HG02678 (cell line): ENCODE data around the gene ZNF502.
"Not testable (repeated sequence)": the region's sequence is repeated elsewhere in the genome, so short reads cannot be mapped to it uniquely, and the experiment has no call there.

ENCODE experiments used
- ATAC-seq: cut with Tn5 transposase; IDR thresholded peaks from one replicate; pipeline ENCODE4 v1.9.1; 2021; ENCODE audit warnings: mild to moderate bottlenecking, moderate library complexity; ENCODE audit not compliant: unreplicated experiment

The ZNF502 gene

DNA sequence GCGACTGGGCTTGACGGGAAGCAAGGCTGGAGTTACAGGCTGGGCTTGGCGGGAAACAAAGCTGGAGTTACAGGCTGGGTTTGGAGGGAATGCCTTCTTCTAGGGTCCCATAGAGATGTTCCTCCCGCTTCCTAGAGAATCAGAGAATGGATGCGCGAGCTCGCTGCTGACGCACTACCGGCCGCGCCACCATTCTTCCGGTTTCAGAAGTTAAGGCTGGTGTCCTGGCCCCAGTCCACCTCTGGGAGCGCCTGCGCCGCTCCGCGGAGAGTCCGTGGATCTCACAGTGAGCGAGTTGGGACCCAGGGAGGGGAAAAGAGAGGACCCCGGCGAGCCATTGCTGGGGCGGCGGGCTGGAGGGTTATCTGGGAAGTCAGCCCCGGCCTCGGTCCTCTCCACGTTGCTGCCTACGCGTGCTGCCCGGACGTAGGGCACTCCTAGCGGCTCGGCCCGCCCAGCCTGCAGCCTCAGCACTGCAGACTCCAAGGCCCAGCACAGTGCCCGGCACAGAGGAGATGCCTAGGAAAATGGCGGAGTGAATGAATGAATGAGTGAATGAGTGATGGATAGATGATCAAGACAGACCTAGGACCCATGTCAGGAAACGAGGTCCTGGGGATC, at the start of gene ZNF502:
ZNF502 (plus strand) TSS at position 206 of the 621 bp plus-strand sequence. CDS start 7,602 bp downstream, outside the sequence.
- ATAC-seq: no peak

DNA sequence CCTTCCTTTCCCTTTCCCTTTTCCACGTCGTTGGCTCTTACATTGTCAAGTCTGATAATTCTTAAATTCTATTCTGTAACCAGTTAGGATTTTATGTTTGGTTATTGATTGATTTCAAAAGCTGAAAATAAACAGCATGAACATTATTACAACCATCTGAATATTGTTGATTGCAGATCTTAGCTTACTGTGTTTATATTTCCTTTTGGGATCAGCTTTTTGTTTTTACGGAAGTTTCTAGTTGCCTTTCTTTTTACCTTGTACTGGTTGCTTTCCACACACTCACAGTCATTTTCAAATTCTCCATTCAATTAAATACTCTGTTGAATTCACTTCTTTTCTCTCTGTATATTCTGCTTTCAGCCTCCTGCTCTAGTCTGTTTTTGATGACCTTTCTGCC, 47.3 kb upstream of the ZNF502 start:
- ATAC-seq: no peak

GRCh38 chr3:44666346-44666745, 46.1 kb upstream of the ZNF502 start:
- ATAC-seq: no peak

DNA sequence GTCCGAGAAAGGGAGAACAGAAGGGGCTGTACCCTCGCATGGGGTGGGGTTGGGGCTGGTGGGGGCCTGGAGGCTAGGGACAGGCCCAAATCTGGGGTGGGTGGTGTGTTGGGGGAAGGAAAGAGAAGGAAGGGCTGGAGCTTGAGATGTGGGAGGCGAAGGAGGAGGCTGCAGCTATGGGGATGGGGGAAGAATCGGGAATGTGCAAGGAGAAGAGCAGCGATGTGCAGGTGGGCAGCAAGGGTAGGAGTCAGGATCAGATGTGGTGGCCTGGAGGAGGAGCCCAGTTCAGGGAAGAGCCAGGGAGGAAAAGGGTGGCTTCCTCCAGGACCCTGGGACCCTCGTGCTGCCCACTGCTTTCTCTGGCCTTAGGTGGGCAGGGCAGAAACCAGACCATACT, 42.7 kb upstream of the ZNF502 start:
- no peak for ATAC-seq

DNA sequence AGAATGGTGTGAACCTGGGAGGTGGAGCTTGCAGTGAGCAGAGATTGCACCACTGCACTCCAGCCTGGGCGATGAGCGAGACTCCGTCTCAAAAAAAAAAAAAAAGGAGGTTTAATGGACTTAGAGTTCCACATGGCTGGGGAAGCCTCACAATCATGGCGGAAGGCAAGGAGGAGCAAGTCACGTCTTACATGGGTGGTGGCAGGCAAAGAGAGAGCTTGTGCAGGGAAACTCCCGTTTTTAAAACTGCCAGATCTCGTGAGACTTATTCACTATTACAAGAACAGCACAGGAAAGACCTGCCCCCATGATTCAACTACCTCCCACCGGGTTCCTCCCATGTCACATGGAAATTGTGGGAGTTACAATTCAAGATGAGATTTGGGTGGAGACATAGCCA, 39.0 kb upstream of the ZNF502 start:
- ATAC-seq: not testable (repeated sequence)

GRCh38 chr3:44674211-44674610, 38.2 kb upstream of the ZNF502 start:
- ATAC-seq: no peak

GRCh38 chr3:44678480-44679116, 33.9 kb upstream of the ZNF502 start:
- peak; percentile 72 for ATAC-seq

GRCh38 chr3:44680921-44681455, 31.5 kb upstream of the ZNF502 start:
- no peak for ATAC-seq

DNA sequence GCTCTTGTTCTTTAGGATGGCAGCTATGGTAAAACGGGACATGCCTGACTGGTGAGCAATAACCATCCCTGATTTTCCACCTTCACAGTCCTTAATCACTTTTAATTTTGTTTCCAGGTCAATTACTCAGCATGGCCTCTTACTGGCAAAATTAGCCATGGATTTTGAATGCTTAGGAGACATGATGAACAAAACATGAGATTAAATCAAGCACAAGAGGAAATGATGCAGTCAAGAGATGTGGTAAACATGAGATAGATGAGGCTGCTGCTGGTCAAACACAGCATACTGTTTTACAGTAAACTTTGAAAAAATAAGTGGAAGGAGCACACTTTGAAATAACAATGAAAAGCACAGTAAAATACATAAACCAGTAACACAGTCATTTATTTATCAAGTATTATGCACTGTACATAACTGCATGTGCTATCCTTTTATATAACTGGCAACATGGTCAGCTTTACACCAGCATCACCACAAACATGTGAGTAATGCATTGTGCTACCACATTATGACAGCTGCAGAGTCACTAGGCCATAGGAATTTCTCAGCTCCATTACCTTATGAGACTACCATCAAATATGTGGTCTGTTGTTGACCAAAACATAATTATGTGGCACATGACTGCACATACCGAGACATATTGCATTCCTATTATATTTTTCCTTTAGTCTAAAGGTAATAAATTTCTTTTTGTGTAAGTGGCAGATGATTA, 30.1 kb upstream of the ZNF502 start:
- no peak for ATAC-seq

DNA sequence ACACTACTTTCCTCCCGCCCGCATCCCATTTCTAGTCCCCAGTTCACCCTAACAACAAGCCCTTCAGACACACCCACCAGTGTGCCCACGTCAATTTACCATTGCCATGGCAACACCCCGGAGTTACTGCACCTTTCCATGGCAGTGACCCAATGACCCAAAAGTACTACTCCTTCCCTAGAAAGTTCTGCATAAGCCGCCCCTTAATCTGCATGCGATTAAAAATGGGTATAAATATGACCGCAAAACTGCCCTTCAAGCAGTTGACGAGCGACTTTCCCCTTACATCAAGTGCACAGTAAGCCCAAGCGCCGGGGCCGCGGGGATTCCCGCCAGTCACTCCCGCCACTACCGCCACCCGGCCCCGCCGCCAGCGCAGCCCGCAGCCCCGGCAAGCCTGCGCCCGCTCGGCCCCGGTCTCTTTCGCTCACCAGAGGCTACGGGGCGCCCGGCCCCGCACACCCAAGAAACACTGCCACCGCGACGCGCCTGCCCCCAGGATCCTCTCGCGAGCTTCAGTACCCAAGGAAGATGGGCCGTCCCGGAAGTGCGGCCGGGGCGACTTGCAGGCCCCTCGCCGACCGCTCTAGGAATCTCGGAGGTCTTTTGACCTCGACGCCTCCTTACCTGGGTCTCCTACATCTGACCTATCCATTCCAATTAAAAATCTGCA, 27.2 kb upstream of the ZNF502 start:
- peak; percentile 67 for ATAC-seq

DNA sequence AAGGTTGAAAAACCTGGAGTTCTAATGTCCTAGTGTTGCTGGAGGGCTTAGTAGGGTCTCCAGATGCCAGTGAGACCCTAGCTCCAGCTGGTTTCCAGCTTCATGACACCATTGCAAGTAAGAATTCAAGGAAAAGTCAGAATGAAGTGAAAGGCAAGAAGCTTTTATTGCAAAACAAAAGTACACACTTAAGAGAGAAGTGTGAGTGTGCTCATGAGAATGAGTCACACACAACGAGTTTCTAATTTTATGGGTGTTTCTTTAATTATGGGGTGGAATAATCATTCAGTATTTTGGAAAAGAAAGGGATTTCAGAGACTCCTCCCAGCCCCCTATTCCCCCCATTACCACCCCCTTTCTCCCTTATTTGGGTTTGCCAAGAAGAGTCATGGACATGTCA, 24.6 kb upstream of the ZNF502 start:
- ATAC-seq: no peak

- ATAC-seq: no peak
These were observed 9.0 kb downstream of the ZNF502 start for GRCh38 chr3:44721231-44722102.

- no peak for ATAC-seq
These were observed 9.6 kb downstream of the ZNF502 start for GRCh38 chr3:44722103-44722401.

DNA sequence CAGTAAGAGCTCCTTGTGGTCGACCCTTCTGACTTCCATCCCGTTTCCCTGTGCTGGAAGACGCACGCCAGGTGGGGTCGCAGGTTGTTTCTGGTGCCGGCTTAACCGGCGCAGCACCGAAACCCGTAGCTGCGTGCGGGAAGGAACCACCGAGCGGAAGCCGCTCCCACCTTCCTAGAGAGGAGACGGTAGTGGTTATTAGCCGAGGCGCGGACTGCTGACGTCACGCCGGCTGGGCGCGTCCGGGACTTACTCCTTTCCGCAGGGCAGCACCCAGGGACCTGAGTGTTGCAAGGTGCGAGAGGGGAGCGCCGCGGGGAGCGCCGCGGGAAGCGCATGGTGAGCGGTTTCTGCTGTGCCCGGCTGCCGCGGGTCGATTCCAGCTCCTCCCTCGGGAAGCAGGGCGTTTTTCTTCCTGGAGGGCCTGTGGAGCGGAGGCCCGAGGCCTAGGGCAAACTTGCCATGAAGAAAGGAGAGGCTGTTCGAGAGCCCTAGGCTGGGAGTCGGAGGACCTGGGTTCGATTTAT, 17.0 kb downstream of the ZNF502 start, which contains the start of gene ZNF501:
ZNF501 (plus strand) TSS at position 252 of the 527 bp plus-strand sequence. CDS start 4,787 bp downstream, outside the sequence.
- peak; percentile 89 for ATAC-seq

DNA sequence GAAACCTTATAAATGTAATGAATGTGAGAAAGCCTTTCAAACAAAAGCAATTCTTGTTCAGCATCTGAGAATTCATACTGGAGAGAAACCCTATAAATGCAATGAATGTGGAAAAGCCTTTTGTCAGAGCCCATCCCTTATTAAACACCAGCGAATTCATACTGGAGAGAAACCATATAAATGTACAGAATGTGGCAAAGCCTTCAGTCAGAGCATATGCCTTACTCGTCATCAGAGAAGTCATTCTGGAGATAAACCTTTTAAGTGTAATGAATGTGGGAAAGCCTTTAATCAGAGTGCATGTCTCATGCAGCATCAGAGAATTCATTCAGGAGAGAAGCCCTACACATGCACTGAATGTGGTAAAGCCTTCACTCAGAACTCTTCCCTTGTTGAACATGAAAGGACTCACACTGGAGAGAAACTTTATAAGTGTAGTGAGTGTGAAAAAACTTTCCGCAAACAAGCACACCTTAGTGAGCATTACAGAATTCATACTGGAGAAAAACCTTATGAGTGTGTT, 22.2 kb downstream of the ZNF502 start:
- ATAC-seq: no peak

DNA sequence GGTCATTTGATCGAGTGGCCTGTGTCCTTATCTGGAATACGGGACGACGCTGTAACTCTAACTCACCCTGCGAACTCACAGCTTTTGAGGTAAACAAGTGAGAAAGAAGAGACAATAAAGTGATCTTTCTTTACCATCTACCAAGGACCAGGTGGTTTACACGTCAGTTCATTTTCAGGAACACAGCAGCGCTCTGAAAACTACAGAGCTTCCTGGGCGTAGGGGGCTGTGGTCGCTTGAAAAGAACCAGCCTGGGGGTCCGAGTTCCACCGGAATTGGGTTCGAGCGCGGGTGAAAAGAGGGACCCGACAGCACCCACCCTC, 48.6 kb downstream of the ZNF502 start:
- no peak for ATAC-seq

DNA sequence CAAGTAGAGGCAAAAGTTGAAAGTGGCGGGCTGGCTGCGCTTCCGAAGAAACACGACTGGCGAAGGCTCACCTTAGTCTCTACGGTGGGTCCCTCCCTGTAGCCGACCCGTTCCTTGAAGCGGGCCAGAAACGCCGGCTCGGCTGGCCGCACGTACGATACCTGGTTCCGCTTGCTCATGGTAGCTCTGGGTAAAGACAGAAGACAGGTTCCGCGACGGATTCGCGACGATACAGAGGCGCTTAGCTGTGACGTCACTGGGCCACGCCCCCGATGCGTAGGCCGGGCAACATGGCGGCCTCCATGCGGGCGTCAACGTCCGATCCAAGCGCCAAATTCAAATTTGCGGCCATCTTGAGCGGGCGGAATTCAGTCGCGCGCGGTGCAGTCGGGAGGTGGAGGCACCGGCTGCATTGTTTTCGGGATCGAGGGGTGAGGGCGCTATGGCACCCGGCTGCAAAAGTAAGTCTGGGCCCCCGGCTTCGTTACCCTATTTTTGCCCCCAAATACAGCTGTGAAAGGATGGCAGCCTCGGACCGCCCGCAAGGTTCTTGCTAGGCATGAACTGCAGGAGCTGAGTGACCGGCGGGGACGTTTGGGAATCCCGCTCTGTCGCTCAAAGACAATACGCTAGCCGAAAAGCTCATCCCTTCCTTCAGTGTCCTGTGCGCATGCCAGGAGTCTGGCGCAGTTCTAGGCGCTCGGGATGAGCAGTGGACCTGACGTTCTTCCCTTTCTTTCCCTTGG, 49.1 kb downstream of the ZNF502 start, which contains the start of the genes KIAA1143 and KIF15:
KIAA1143 (minus strand) TSS at position 196 of the 746 bp plus-strand sequence; CDS start at position 179, 17 bp downstream.
KIF15 (plus strand) TSS at position 371 of the 746 bp plus-strand sequence; CDS start at position 443, 72 bp downstream.
- ATAC-seq: peak; percentile 92

- ATAC-seq: no peak
These were observed 49.8 kb downstream of the ZNF502 start for GRCh38 chr3:44762170-44762677.

DNA sequence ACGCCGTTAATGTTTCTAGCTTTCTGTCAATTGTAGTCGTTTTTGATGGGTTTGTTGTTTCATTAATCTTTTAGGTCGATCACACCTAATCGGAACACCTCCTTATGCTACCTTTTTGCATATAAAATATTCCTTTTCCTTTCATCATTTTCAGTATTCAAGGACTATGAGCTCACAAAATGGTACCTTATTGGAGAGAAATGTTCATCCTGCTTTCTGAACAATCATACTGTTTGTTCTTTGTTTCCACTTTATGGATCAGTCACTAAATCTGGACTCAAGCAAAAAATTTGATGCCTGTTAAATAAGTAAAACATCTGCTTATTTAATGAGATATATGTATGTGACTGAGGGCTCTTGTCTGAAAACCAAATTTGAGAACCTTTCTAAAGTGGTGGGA, 50.2 kb downstream of the ZNF502 start:
- no peak for ATAC-seq
